ENCODE results near the gene LRMDA.

- TF ChIP-seq CTCF (IDR thresholded peaks at IDR 0.05; ENCODE audit: extremely low read depth in 1 of 2, insufficient read depth in 1 of 2, low read depth in 1 of 2, low read length in 2 of 2) (no peak), EZH2 (IDR thresholded peaks at IDR 0.05; ENCODE audit: borderline replicate concordance, low read depth, low read length, severe bottlenecking) (no peak), POLR2A (IDR thresholded peaks at IDR 0.05; ENCODE audit: low read depth, low read length) (no peak), POLR2AphosphoS5 (IDR thresholded peaks at IDR 0.05; ENCODE audit: insufficient read depth, low read depth, low read length) (no peak)
These were observed 51.8 kb downstream of the LRMDA start for GRCh38 chr10:75483188-75483587.
